Measurements from ENCODE around the gene AKR1C2. TPM values are rescaled to one million over a fixed set of nuclear protein-coding genes. Genes with fewer than 3 reads are reported as not detected.

Gene AKR1C2
- total RNA-seq, 1 donor from 2014 or later, result 4.7 TPM

DNA sequence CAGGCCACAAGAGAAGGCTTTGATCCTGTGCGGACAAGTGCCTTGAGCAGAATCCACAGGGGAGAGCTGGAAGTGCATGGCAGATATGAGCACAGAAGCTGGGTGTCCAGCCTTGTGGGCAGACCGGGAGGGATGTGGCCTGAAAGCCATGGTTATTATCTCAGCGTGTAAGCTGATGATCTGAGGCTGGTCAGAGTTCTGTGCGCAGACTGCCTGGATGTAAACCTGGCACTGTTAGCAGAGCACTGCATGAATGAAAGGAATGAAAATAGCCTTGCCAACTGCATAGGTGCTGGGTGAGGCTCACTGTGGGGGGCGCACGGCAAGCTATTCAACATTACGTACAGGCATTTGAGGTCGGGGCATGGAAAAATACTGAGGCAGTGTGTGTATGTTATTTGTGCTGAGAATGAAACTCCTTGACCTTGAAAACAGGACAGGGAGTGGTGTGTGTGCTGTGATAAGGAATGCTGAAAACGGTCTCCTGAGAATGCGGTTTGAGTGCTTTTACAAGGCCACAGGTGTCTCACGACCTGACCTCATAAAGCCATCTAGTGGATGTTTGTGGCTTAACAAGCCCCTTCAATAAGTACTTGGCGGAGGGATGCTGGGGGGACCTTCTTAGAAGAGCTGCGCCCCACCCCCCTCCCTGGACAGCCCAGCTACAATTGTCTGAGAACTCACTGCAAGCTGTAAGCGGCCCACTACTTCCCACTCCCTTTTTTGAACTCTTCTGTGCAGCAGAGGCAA lies 21.8 kb downstream of the AKR1C2 start:
- Histone ChIP-seq H2AFZ (replicated peaks) (no peak overlapping the region), H3K4me2 (no peak overlapping the region)

DNA sequence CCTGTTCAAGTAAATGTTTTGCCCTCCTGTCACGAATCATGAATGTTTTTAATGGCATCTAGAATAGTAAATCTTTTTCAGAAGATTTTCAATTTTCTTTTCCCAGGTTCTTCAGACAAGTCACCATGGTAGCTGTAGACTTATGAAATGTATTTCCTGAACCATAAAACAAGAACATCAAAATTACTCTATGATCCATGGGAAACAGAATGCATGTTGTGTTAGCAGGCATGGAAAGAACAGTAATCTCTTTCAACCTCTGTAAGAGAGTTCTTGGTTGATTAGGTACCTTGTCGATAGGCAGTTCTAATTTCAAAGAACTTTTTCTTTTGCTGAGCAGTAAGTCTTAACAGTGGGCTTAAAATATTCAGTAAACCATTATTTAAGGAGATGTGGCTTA lies 22.9 kb downstream of the AKR1C2 start:
- H3K9me3 Mint-ChIP-seq, result peaks cover 4% of the 10 kb centered on the region
- H3K9me3 ChIP-seq (ENCODE audit: low read depth), result no peaks in the 10 kb centered on the region
- no peaks in the 10 kb centered on the region for H3F3A ChIP-seq (ENCODE audit: low read depth)
- H3K27me3 ChIP-seq, result no peaks in the 10 kb centered on the region
- H3K36me3 ChIP-seq, result no peaks in the 10 kb centered on the region
- DNase-seq (ENCODE audit: low spot score), result no peak
- no peak overlapping the region for H3K4me2 ChIP-seq
- H2AFZ ChIP-seq (replicated peaks), result no peak overlapping the region
- no peak overlapping the region for H3K27ac Mint-ChIP-seq
- H4K20me1 ChIP-seq (ENCODE audit: low read depth), result no peaks in the 10 kb centered on the region
- H3K79me2 ChIP-seq (ENCODE audit: low read depth), result no peaks in the 10 kb centered on the region
- H3K36me3 Mint-ChIP-seq, result no peaks in the 10 kb centered on the region
- no peaks in the 10 kb centered on the region for H3K4me1 ChIP-seq
- no peak overlapping the region for H3K27ac ChIP-seq
- no peak overlapping the region for H3K9ac ChIP-seq
- TF ChIP-seq, protein P1, sequence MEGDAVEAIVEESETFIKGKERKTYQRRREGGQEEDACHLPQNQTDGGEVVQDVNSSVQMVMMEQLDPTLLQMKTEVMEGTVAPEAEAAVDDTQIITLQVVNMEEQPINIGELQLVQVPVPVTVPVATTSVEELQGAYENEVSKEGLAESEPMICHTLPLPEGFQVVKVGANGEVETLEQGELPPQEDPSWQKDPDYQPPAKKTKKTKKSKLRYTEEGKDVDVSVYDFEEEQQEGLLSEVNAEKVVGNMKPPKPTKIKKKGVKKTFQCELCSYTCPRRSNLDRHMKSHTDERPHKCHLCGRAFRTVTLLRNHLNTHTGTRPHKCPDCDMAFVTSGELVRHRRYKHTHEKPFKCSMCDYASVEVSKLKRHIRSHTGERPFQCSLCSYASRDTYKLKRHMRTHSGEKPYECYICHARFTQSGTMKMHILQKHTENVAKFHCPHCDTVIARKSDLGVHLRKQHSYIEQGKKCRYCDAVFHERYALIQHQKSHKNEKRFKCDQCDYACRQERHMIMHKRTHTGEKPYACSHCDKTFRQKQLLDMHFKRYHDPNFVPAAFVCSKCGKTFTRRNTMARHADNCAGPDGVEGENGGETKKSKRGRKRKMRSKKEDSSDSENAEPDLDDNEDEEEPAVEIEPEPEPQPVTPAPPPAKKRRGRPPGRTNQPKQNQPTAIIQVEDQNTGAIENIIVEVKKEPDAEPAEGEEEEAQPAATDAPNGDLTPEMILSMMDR (IDR thresholded peaks at IDR 0.05), result no peak
- no peak for TF ChIP-seq EZH2 (IDR thresholded peaks at IDR 0.05)
- TF ChIP-seq EZH2phosphoT487 (IDR thresholded peaks at IDR 0.05), result no peak
- H3K27me3 Mint-ChIP-seq (ENCODE audit: insufficient read depth, low read depth), result no peaks in the 10 kb centered on the region
- H3K4me1 Mint-ChIP-seq, result peaks cover 6% of the 10 kb centered on the region
- H3K4me3 ChIP-seq, result no peak overlapping the region
- H3K4me3 Mint-ChIP-seq, result no peak overlapping the region

More for the DNA sequence above, 21.8 kb downstream of the AKR1C2 start:
- Histone ChIP-seq H3F3A (ENCODE audit: low read depth) (no peaks in the 10 kb centered on the region), H3K36me3 (no peaks in the 10 kb centered on the region), H4K20me1 (ENCODE audit: low read depth) (no peaks in the 10 kb centered on the region), H3K9ac (no peak overlapping the region), H3K79me2 (ENCODE audit: low read depth) (no peaks in the 10 kb centered on the region), H3K27me3 (no peaks in the 10 kb centered on the region), H3K4me3 (no peak overlapping the region), H3K4me1 (no peaks in the 10 kb centered on the region), H3K27ac (no peak overlapping the region), H3K9me3 (ENCODE audit: low read depth) (no peaks in the 10 kb centered on the region)
- H3K4me1 Mint-ChIP-seq, result peaks cover 6% of the 10 kb centered on the region
- peaks cover 4% of the 10 kb centered on the region for H3K9me3 Mint-ChIP-seq
- H3K36me3 Mint-ChIP-seq, result no peaks in the 10 kb centered on the region
- H3K4me3 Mint-ChIP-seq, result no peak overlapping the region
- no peak overlapping the region for H3K27ac Mint-ChIP-seq
- DNase-seq (ENCODE audit: low spot score), result peak; percentile 74
- no peaks in the 10 kb centered on the region for H3K27me3 Mint-ChIP-seq (ENCODE audit: insufficient read depth, low read depth)
- no peak for TF ChIP-seq EZH2 (IDR thresholded peaks at IDR 0.05)
- TF ChIP-seq EZH2phosphoT487 (IDR thresholded peaks at IDR 0.05), result no peak
- TF ChIP-seq, protein P1 (IDR thresholded peaks at IDR 0.05), result peak; percentile 58

DNA sequence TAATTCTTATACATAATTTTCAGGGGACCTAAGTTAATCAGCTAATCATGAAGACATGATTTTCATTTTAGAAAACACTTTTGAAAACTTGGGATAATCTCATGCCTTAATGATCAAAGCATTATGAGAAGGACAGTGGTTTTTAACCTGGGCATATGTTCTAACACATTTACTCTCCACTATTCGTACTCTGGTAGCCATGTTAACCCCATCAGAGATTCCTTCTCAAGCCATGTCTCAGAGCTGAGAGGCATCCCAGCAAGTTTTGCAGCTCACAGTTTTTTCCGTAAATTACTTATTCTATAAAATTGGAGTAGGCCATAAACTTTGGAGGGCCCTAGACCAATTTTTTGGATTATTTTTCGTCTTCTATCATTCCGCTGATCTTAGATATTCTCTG lies 24.8 kb downstream of the AKR1C2 start:
- H3K9me3 Mint-ChIP-seq, result peaks cover 4% of the 10 kb centered on the region
- TF ChIP-seq EZH2phosphoT487 (IDR thresholded peaks at IDR 0.05) (no peak), EZH2 (IDR thresholded peaks at IDR 0.05) (no peak)
- TF ChIP-seq, protein P1 (IDR thresholded peaks at IDR 0.05), result no peak
- peaks cover 6% of the 10 kb centered on the region for H3K4me1 Mint-ChIP-seq
- Histone ChIP-seq H3K4me1 (no peaks in the 10 kb centered on the region), H3F3A (ENCODE audit: low read depth) (no peaks in the 10 kb centered on the region), H2AFZ (replicated peaks) (no peak overlapping the region), H3K9ac (no peak overlapping the region), H3K79me2 (ENCODE audit: low read depth) (no peaks in the 10 kb centered on the region), H3K36me3 (no peaks in the 10 kb centered on the region), H4K20me1 (ENCODE audit: low read depth) (no peaks in the 10 kb centered on the region), H3K9me3 (ENCODE audit: low read depth) (no peaks in the 10 kb centered on the region), H3K4me2 (no peak overlapping the region), H3K27me3 (no peaks in the 10 kb centered on the region), H3K4me3 (no peak overlapping the region), H3K27ac (no peak overlapping the region)
- no peaks in the 10 kb centered on the region for H3K36me3 Mint-ChIP-seq
- H3K4me3 Mint-ChIP-seq, result no peak overlapping the region
- H3K27me3 Mint-ChIP-seq (ENCODE audit: insufficient read depth, low read depth), result no peaks in the 10 kb centered on the region
- no peak overlapping the region for H3K27ac Mint-ChIP-seq
- DNase-seq (ENCODE audit: low spot score), result no peak
